ENCODE measurements around the gene NTN1.
A peak's percentile ranks its signal among the peaks of the same experiment; 100 is the strongest.
"Not testable (repeated sequence)": the region's sequence is repeated elsewhere in the genome, so short reads cannot be mapped to it uniquely, and the experiment has no call there.

Gene NTN1

DNA sequence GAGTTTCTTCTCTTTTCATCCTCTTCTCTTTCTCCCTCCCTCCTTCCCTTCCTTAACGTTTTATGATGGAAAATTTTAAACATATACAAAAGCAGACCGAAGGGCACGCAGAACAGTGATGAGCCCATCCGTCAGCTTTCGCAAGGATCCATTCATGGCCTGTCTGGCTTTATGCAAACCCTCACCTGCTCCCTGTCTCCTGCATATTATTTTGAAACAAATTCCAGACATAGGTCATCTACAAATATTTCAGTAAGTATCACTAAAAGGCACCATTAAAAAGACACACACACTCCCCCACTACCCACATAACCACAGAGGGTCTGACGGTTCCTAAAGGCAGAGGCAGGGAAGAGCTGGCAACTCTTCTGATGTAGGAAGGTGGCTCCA is 235.0 kb downstream of the NTN1 start:
- H3K79me2 ChIP-seq (ENCODE audit: low read length): no peaks in the 10 kb centered on the region
- peaks cover 10% of the 10 kb centered on the region for H3K4me1 ChIP-seq (ENCODE audit: low read length)
- H3K4me3 ChIP-seq (ENCODE audit: low read length): no peak overlapping the region
- no peaks in the 10 kb centered on the region for H3K9me3 ChIP-seq (ENCODE audit: insufficient read depth, low read length)
- no peaks in the 10 kb centered on the region for H3K27me3 ChIP-seq (ENCODE audit: low read depth, low read length)
- H3K36me3 ChIP-seq (replicated peaks; ENCODE audit: low read depth, low read length): no peaks in the 10 kb centered on the region
- no peak overlapping the region for H2AFZ ChIP-seq (ENCODE audit: low read depth, low read length)
- H3K9ac ChIP-seq (ENCODE audit: low read length): no peak overlapping the region
- TF ChIP-seq, protein P1, sequence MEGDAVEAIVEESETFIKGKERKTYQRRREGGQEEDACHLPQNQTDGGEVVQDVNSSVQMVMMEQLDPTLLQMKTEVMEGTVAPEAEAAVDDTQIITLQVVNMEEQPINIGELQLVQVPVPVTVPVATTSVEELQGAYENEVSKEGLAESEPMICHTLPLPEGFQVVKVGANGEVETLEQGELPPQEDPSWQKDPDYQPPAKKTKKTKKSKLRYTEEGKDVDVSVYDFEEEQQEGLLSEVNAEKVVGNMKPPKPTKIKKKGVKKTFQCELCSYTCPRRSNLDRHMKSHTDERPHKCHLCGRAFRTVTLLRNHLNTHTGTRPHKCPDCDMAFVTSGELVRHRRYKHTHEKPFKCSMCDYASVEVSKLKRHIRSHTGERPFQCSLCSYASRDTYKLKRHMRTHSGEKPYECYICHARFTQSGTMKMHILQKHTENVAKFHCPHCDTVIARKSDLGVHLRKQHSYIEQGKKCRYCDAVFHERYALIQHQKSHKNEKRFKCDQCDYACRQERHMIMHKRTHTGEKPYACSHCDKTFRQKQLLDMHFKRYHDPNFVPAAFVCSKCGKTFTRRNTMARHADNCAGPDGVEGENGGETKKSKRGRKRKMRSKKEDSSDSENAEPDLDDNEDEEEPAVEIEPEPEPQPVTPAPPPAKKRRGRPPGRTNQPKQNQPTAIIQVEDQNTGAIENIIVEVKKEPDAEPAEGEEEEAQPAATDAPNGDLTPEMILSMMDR (IDR thresholded peaks at IDR 0.05; ENCODE audit: low read depth, low read length): no peak
- no peak for TF ChIP-seq EZH2phosphoT487 (IDR thresholded peaks at IDR 0.05; ENCODE audit: low read depth)
- no peaks in the 10 kb centered on the region for H4K20me1 ChIP-seq (ENCODE audit: insufficient read depth, low read length)
- no peak overlapping the region for H3K27ac ChIP-seq (ENCODE audit: low read length)
- peak overlapping the region; percentile 41 for H3K4me2 ChIP-seq (ENCODE audit: low read length)

DNA sequence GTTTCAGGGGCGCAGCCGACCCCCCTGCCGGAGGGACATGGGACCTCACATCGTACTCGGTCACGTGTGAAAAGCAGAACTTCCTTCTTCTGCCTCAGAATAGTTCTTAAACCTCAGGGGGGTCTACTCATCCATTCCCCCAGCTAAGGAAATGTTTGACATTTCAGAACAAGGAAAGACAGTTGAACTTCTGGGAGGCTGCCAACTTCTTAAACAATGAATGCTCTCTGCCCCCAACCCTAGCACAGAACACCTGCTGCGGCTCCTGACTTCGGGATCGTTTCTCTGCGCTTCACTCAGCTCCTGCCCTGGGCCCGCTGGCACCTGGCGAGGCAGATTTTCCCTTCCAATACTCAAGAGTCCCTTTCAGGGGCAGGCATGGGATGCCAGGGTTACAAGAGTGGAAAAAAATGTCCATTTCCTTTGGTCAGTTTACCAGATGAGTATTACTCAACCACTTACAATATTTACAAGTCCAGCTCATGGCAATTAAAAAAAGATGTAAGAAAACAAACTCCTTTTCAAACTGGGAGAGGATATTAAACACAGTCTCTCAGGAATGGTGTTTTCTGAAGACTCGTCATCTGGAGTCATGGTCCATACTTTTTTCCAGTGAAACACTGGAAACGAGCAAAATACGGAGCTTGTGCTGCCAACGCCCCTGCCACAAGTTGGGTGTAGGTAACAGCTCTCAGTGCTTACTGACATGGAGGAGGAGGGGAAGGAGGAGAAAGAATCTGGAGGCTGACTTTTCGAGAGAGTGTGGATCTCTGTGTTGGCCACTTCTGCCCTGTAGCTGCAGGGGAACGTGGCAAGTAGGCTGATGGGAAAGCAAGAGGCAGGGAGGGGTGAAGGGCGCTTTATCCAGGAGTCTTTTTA is 235.7 kb downstream of the NTN1 start:
- Histone ChIP-seq H3K4me3 (ENCODE audit: low read length) (no peak overlapping the region), H4K20me1 (ENCODE audit: insufficient read depth, low read length) (no peaks in the 10 kb centered on the region), H3K4me1 (ENCODE audit: low read length) (peaks cover 10% of the 10 kb centered on the region), H3K79me2 (ENCODE audit: low read length) (no peaks in the 10 kb centered on the region), H3K4me2 (ENCODE audit: low read length) (peak overlapping the region; percentile 41), H2AFZ (ENCODE audit: low read depth, low read length) (no peak overlapping the region), H3K9me3 (ENCODE audit: insufficient read depth, low read length) (no peaks in the 10 kb centered on the region), H3K27me3 (ENCODE audit: low read depth, low read length) (no peaks in the 10 kb centered on the region), H3K27ac (ENCODE audit: low read length) (no peak overlapping the region), H3K9ac (ENCODE audit: low read length) (no peak overlapping the region), H3K36me3 (replicated peaks; ENCODE audit: low read depth, low read length) (no peaks in the 10 kb centered on the region)
- TF ChIP-seq, protein P1 (IDR thresholded peaks at IDR 0.05; ENCODE audit: low read depth, low read length): no peak
- no peak for TF ChIP-seq EZH2phosphoT487 (IDR thresholded peaks at IDR 0.05; ENCODE audit: low read depth)

DNA sequence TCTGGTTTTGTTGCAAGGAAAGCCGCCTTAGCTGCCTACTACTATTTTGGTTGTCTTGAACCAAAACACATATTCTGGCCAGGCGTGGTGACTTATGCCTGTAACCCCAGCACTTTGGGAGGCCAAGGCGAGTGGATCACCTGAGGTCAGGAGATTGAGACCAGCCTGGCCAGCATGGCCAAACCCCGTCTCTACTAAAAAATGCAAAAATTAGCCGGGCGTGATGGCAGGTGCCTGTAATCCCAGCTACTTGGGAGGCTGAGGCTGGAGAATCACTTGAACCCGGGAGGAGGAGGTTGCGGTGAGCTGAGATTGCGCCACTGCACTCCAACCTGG is 236.3 kb downstream of the NTN1 start:
- not testable (repeated sequence) for H3K27me3 ChIP-seq (ENCODE audit: low read depth, low read length); H3K79me2 ChIP-seq (ENCODE audit: low read length); H4K20me1 ChIP-seq (ENCODE audit: insufficient read depth, low read length); H3K9ac ChIP-seq (ENCODE audit: low read length); H3K4me2 ChIP-seq (ENCODE audit: low read length); H3K27ac ChIP-seq (ENCODE audit: low read length); H3K4me1 ChIP-seq (ENCODE audit: low read length); H3K9me3 ChIP-seq (ENCODE audit: insufficient read depth, low read length); H3K36me3 ChIP-seq (replicated peaks; ENCODE audit: low read depth, low read length); H3K4me3 ChIP-seq (ENCODE audit: low read length); H2AFZ ChIP-seq (ENCODE audit: low read depth, low read length)

DNA sequence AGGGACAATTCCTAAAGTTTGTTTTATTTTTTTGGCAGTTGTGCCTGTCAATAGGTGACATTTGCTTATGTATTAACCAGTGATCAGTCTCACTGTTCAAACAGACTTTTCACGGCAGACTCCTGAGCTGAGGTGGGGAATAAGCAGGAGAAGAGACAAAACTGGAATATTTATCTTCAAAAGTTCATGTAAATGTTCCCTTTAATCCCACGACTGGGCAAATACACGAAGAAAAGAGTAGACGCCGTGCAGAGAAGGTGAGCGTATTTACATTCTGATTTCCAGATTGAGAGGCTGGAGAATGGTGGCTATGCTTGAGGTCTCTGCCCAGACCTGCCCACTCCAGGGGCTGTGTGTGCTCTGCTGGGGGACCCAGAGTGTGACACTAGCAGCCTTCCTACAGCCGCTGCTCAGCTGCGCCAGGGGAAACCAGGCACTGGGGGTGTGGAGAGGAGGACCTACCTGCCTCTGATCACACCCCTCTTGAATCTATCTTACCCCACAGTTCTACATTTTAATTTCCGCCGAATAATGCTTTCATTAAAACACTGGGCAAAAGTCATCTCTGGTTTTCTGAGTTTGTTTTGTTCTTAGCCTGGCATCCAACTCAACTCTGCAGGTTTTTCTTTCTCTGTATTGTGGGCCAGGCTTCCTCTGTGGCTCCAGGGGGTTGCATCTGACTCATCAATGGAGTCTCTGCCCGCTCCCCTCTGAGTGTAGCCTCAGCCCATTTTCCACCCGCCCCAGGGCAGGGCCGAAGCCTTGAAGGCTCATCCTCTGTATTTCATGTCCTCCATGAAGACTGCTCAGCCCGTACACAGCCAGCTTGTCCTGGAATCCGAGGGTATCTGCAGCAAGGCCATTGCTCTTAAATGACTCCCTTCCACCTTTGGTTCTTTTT is 237.1 kb downstream of the NTN1 start:
- Histone ChIP-seq H3K4me2 (ENCODE audit: low read length) (no peak overlapping the region), H3K9me3 (ENCODE audit: insufficient read depth, low read length) (no peaks in the 10 kb centered on the region), H3K9ac (ENCODE audit: low read length) (no peak overlapping the region), H3K27me3 (ENCODE audit: low read depth, low read length) (no peaks in the 10 kb centered on the region), H3K4me3 (ENCODE audit: low read length) (no peak overlapping the region), H3K4me1 (ENCODE audit: low read length) (peaks cover 10% of the 10 kb centered on the region), H3K36me3 (replicated peaks; ENCODE audit: low read depth, low read length) (no peaks in the 10 kb centered on the region), H3K79me2 (ENCODE audit: low read length) (no peaks in the 10 kb centered on the region), H4K20me1 (ENCODE audit: insufficient read depth, low read length) (no peaks in the 10 kb centered on the region), H3K27ac (ENCODE audit: low read length) (no peak overlapping the region), H2AFZ (ENCODE audit: low read depth, low read length) (no peak overlapping the region)
- TF ChIP-seq, protein P1 (IDR thresholded peaks at IDR 0.05; ENCODE audit: low read depth, low read length): no peak
- TF ChIP-seq EZH2phosphoT487 (IDR thresholded peaks at IDR 0.05; ENCODE audit: low read depth): no peak

Measured in OCI-LY3 (cell line).